HEK293 (cell line): ENCODE data around the gene GAS2L2.

Experiments
- CTCF ChIA-PET: fragments of 350-600 bp; formaldehyde crosslinking; extraction: SDS; loops from one replicate; lab custom pipeline; 2021; ENCODE audit warnings: antibody characterized with exemption; lab: Yijun Ruan, JAX
- POLR2A ChIA-PET: fragments of 300-600 bp; formaldehyde crosslinking; extraction: SDS; loops from one replicate; lab custom pipeline; 2020; ENCODE audit warnings: antibody characterized with exemption, inconsistent platforms; lab: Yijun Ruan, JAX
- H3K27ac ChIP-seq: fragments of 200-500 bp; sonication (Bioruptor generic); 2 replicates; pipeline ENCODE4 v1.5.1; 2014; ENCODE audit warnings: low read depth, low read length, control low read depth, inconsistent platforms; ENCODE audit errors: extremely low read depth
- H3K36me3 ChIP-seq, 2 experiments: fragments of 200-500 bp in 1 of 2; sonication (Bioruptor generic) in 1 of 2; 1 replicate in 1 of 2; 2 replicates in 1 of 2; pipeline ENCODE4 v1.5.1; 2014 to 2017; ENCODE audit warnings: inconsistent platforms in 2 of 2, low read length in 2 of 2; ENCODE audit not compliant: control insufficient read depth in 2 of 2, insufficient read depth in 1 of 2
- H3K4me1 ChIP-seq: fragments of 200-500 bp; sonication (Bioruptor generic); 2 replicates; pipeline ENCODE4 v1.5.1; 2014; ENCODE audit warnings: mild to moderate bottlenecking, low read length, inconsistent platforms; ENCODE audit not compliant: control insufficient read depth, insufficient read depth
- H3K4me3 ChIP-seq: 2 replicates; pipeline ENCODE4 v1.5.1; 2011; ENCODE audit warnings: low read depth, mild to moderate bottlenecking, control low read depth, low read length, moderate library complexity
- H3K9me3 ChIP-seq: fragments of 200-500 bp; sonication (Bioruptor generic); 2 replicates; pipeline ENCODE4 v1.5.1; 2014; ENCODE audit warnings: low read depth, low read length, inconsistent platforms; ENCODE audit not compliant: control insufficient read depth, insufficient read depth
- GLI2 ChIP-seq: fragments of 450-650 bp; formaldehyde crosslinking; IDR thresholded peaks from 2 replicates; pipeline ENCODE4; 2017; ENCODE audit warnings: missing biosample characterization, missing genetic modification characterization, low read depth, borderline replicate concordance
- GLIS2 ChIP-seq: fragments of 450-650 bp; formaldehyde crosslinking; IDR thresholded peaks from 2 replicates; pipeline ENCODE4 v1.5.1; 2016; ENCODE audit warnings: missing biosample characterization, missing genetic modification characterization
- SCRT1 ChIP-seq: fragments of 450-650 bp; formaldehyde crosslinking; IDR thresholded peaks from 2 replicates; pipeline ENCODE4 v1.5.1; 2016; ENCODE audit warnings: missing biosample characterization, missing genetic modification characterization, borderline replicate concordance
- ZNF112 ChIP-seq: fragments of 450-650 bp; formaldehyde crosslinking; IDR thresholded peaks from 2 replicates; pipeline ENCODE4 v1.5.0; 2017; ENCODE audit warnings: missing biosample characterization, missing genetic modification characterization
- ZNF2 ChIP-seq: fragments of 450-650 bp; formaldehyde crosslinking; IDR thresholded peaks from 2 replicates; pipeline ENCODE4 v1.5.1; 2016; ENCODE audit warnings: missing biosample characterization, missing genetic modification characterization
- ZNF248 ChIP-seq: fragments of 450-650 bp; formaldehyde crosslinking; IDR thresholded peaks from 2 replicates; pipeline ENCODE4 v1.5.1; 2017; ENCODE audit warnings: missing biosample characterization, missing genetic modification characterization
- ZNF292 ChIP-seq: fragments of 450-650 bp; formaldehyde crosslinking; IDR thresholded peaks from 2 replicates; pipeline ENCODE4 v1.5.1; 2016; ENCODE audit warnings: low read depth, missing biosample characterization, missing genetic modification characterization, borderline replicate concordance
- ZNF416 ChIP-seq: fragments of 450-650 bp; formaldehyde crosslinking; IDR thresholded peaks from 2 replicates; pipeline ENCODE4 v1.5.1; 2016; ENCODE audit warnings: missing biosample characterization, missing genetic modification characterization
- ZNF707 ChIP-seq: fragments of 450-650 bp; formaldehyde crosslinking; IDR thresholded peaks from 2 replicates; pipeline ENCODE4 v1.5.1; 2016; ENCODE audit warnings: missing biosample characterization, missing genetic modification characterization
- ZNF76 ChIP-seq: fragments of 450-650 bp; formaldehyde crosslinking; IDR thresholded peaks from 2 replicates; pipeline ENCODE4; 2016; ENCODE audit warnings: low read depth, missing biosample characterization, missing genetic modification characterization, borderline replicate concordance
- ZNF777 ChIP-seq: fragments of 450-650 bp; formaldehyde crosslinking; IDR thresholded peaks from 2 replicates; pipeline ENCODE4 v1.5.1; 2017; ENCODE audit warnings: missing biosample characterization, missing genetic modification characterization, borderline replicate concordance
- TF ChIP-seq, protein P1 (sequence below): fragments of 450-650 bp; formaldehyde crosslinking; conservative IDR thresholded peaks from 2 replicates; pipeline ENCODE4 v1.5.1; 2016; ENCODE audit warnings: low read depth, missing biosample characterization, missing genetic modification characterization
- TF ChIP-seq, protein P2 (sequence below): fragments of 450-650 bp; formaldehyde crosslinking; IDR thresholded peaks from 2 replicates; pipeline ENCODE4 v1.5.1; 2016; ENCODE audit warnings: missing biosample characterization, missing genetic modification characterization
- TF ChIP-seq, protein P3 (sequence below): fragments of 450-650 bp; formaldehyde crosslinking; IDR thresholded peaks from 2 replicates; pipeline ENCODE4 v1.5.1; 2016; ENCODE audit warnings: missing biosample characterization, missing genetic modification characterization

The GAS2L2 gene

DNA sequence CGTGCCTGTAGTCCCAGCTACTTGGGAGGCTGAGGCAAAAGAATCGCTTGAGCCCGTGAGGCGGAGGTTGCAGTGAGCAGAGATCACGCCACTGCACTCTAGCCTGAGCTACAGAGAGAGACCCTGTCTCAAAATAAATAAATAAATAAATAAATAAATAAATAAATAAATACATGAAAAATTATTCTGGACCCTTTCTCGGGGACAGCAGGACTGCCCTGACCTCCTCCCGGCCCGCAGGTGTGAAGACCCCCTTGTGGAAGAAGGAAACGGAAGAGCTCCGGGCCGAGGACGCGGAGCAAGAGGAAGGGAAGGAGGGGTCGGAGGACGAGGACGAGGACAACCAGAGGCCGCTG lies 10.7 kb upstream of the GAS2L2 start (continued):
- TF ChIP-seq, protein P1, sequence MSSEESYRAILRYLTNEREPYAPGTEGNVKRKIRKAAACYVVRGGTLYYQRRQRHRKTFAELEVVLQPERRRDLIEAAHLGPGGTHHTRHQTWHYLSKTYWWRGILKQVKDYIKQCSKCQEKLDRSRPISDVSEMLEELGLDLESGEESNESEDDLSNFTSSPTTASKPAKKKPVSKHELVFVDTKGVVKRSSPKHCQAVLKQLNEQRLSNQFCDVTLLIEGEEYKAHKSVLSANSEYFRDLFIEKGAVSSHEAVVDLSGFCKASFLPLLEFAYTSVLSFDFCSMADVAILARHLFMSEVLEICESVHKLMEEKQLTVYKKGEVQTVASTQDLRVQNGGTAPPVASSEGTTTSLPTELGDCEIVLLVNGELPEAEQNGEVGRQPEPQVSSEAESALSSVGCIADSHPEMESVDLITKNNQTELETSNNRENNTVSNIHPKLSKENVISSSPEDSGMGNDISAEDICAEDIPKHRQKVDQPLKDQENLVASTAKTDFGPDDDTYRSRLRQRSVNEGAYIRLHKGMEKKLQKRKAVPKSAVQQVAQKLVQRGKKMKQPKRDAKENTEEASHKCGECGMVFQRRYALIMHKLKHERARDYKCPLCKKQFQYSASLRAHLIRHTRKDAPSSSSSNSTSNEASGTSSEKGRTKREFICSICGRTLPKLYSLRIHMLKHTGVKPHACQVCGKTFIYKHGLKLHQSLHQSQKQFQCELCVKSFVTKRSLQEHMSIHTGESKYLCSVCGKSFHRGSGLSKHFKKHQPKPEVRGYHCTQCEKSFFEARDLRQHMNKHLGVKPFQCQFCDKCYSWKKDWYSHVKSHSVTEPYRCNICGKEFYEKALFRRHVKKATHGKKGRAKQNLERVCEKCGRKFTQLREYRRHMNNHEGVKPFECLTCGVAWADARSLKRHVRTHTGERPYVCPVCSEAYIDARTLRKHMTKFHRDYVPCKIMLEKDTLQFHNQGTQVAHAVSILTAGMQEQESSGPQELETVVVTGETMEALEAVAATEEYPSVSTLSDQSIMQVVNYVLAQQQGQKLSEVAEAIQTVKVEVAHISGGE (tag by site-specific recombination) = peak; percentile 84
- TF ChIP-seq, all 188 proteins: peak for 45

DNA sequence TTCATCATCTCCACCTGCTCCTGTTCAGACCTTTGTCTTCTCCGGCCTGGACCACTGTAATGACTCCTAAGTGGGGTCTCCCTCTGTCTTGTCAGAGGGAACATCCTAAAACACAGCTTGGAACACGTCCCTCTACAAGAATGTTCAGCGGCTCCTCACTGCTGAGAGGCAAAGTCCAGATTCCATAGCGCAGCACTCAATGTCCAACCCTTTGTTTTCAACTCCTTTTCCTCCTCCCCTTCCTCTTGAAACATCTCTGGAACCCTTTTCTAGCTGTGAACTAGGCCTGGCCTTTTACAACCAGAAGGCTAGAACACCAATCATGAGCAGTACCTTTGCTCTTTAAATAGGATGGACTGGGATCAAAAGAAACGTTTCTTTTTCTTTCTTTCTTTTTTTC lies 8.6 kb upstream of the GAS2L2 start:
- H3K4me1 ChIP-seq = no peaks in the 10 kb centered on the region; the same call in 1 of the 2 replicates
- H3K27ac ChIP-seq = no peak overlapping the region
- H3K4me3 ChIP-seq = no peak overlapping the region
- POLR2A ChIA-PET = interaction anchor here (0.6 to 1.3 kb wide), 2 partner anchors 48 to 1092 kb away, joined by 8 read pairs; partner anchors contain the start of gene TAF15
- CTCF ChIA-PET = interaction anchor here (0.5 to 3.1 kb wide), 8 partner anchors 9 to 780 kb away, joined by 3 to 20 read pairs (median 3); partner anchors contain the start of gene SLFN12L
- TF ChIP-seq ZNF416 = no peak
- TF ChIP-seq ZNF112 = no peak
- no peak for TF ChIP-seq SCRT1
- TF ChIP-seq ZNF707 (tag by site-specific recombination) = no peak
- no peak for TF ChIP-seq GLIS2 (tag by site-specific recombination)
- no peak for TF ChIP-seq GLI2 (tag by site-specific recombination)
- TF ChIP-seq ZNF248 (tag by site-specific recombination) = no peak
- TF ChIP-seq ZNF76 = no peak
- no peak for TF ChIP-seq ZNF292
- H3K36me3 ChIP-seq = no peaks in the 10 kb centered on the region
- no peaks in the 10 kb centered on the region for H3K9me3 ChIP-seq

DNA sequence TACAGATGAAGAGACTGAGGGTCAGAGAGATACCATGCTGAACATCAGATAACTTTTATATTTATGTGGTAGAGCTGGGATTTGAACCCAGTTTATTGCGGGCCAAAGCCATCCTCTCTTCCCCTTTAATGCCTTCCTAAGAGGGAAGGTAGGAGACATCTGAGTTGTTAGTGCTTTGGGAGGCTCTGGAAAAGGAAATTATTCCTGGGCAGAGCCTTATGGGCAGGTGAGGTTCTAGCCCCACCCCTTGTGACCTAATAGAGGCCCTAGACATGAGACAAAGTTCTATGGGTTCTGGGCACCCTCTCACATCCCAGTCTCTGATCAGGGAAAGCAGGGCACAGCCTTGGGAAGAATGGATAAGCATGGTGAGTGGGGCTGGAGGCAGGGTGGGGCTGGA lies 7.5 kb upstream of the GAS2L2 start, which contains the start of gene C17orf50:
Gene C17orf50 (plus strand): TSS at position 301 of the 400 bp plus-strand sequence. CDS start 55 bp downstream, at position 356.
- ChIA-PET POLR2A (no interaction called here), CTCF (interaction anchor here (0.7 to 3.4 kb wide), 5 partner anchors 13 to 372 kb away, joined by 3 to 20 read pairs (median 6); partner anchors contain the start of gene SLFN12L)
- TF ChIP-seq, protein P2, sequence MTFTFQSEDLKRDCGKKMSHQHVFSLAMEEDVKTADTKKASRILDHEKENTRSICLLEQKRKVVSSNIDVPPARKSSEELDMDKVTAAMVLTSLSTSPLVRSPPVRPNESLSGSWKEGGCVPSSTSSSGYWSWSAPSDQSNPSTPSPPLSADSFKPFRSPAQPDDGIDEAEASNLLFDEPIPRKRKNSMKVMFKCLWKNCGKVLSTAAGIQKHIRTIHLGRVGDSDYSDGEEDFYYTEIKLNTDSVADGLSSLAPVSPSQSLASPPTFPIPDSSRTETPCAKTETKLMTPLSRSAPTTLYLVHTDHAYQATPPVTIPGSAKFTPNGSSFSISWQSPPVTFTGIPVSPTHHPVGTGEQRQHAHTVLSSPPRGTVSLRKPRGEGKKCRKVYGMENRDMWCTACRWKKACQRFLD (tag by site-specific recombination) = no peak
- H3K36me3 ChIP-seq = no peaks in the 10 kb centered on the region
- no peak within 1 kb of the TSS for H3K27ac ChIP-seq
- no peak within 1 kb of the TSS for H3K4me3 ChIP-seq
- no peaks in the 10 kb centered on the region; the same call in 1 of the 2 replicates for H3K4me1 ChIP-seq
- no peaks in the 10 kb centered on the region for H3K9me3 ChIP-seq

DNA sequence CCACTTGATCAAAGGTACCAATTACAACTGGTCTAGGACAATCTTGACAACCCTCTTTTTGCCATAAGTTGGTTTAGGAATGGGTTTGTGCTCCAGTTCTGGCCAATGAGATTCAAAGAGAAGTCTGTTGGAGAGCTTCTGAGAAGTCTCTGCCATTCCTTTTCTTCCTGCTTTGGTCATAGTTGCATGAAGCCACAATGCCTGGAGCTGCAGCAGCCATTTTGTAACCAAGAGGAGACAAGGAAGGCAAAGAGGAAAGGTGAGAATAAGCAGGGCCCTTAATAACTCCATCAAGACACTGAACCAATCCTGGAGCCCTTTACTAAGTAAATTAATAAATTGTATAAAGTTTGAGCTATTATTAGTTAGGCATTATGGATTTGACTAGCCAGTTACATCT lies 4.2 kb upstream of the GAS2L2 start:
- no peak for TF ChIP-seq ZNF2 (tag by site-specific recombination)
- TF ChIP-seq, protein P3, sequence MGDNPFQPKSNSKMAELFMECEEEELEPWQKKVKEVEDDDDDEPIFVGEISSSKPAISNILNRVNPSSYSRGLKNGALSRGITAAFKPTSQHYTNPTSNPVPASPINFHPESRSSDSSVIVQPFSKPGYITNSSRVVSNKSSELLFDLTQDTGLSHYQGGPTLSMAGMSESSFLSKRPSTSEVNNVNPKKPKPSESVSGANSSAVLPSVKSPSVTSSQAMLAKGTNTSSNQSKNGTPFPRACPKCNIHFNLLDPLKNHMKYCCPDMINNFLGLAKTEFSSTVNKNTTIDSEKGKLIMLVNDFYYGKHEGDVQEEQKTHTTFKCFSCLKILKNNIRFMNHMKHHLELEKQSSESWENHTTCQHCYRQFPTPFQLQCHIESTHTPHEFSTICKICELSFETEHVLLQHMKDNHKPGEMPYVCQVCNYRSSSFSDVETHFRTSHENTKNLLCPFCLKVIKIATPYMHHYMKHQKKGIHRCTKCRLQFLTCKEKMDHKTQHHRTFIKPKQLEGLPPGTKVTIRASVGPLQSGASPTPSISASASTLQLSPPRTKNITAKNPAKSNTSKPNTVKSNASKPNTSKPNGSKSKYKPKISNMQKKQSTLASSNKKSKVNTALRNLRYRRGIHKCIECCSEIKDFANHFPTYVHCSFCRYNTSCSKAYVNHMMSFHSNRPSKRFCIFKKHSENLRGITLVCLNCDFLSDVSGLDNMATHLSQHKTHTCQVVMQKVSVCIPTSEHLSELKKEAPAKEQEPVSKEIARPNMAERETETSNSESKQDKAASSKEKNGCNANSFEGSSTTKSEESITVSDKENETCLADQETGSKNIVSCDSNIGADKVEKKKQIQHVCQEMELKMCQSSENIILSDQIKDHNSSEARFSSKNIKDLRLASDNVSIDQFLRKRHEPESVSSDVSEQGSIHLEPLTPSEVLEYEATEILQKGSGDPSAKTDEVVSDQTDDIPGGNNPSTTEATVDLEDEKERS (tag by site-specific recombination) = peak; percentile 34; the same call in 1 of the 2 replicates
- TF ChIP-seq ZNF777 (tag by site-specific recombination) = no peak
- H3K4me1 ChIP-seq = no peaks in the 10 kb centered on the region
- ChIA-PET POLR2A (interaction anchor here (1.7 kb wide), 1 partner anchor 52 kb away, joined by 6 read pairs; the partner anchor contains the start of gene TAF15), CTCF (interaction anchor here (0.6 to 3.5 kb wide), 6 partner anchors 10 to 144 kb away, joined by 3 to 21 read pairs (median 4); partner anchors contain the start of gene TAF15)
- no peak overlapping the region for H3K4me3 ChIP-seq
- no peak overlapping the region for H3K27ac ChIP-seq
- H3K36me3 ChIP-seq = no peaks in the 10 kb centered on the region
- no peaks in the 10 kb centered on the region for H3K9me3 ChIP-seq
